ENCODE data around the gene RAB27A. TPM values are rescaled to one million over a fixed set of nuclear protein-coding genes. Genes with fewer than 3 reads are reported as not detected.

The RAB27A gene
- 10 to 100 TPM; 54.3 to 67.5 TPM for total RNA-seq
- 10 to 100 TPM; 20.5 to 34.7 TPM for polyA plus RNA-seq
- long read RNA-seq, donor 1, transcript RAB27A-201 (7 exons, 3,446 nt) = major isoform, 41 of 61 reads
- long read RNA-seq, donor 1, partial matches to known transcripts = 3 of 61 reads
- long read RNA-seq, donor 1, other reads (novel, unspliced or antisense) = 15 of 61 reads
- long read RNA-seq, donor 2, transcript RAB27A-201 (7 exons, 3,446 nt) = major isoform, 8 of 20 reads
- long read RNA-seq, donor 2, partial matches to known transcripts = 0 of 20 reads
- long read RNA-seq, donor 2, other reads (novel, unspliced or antisense) = 12 of 20 reads

DNA sequence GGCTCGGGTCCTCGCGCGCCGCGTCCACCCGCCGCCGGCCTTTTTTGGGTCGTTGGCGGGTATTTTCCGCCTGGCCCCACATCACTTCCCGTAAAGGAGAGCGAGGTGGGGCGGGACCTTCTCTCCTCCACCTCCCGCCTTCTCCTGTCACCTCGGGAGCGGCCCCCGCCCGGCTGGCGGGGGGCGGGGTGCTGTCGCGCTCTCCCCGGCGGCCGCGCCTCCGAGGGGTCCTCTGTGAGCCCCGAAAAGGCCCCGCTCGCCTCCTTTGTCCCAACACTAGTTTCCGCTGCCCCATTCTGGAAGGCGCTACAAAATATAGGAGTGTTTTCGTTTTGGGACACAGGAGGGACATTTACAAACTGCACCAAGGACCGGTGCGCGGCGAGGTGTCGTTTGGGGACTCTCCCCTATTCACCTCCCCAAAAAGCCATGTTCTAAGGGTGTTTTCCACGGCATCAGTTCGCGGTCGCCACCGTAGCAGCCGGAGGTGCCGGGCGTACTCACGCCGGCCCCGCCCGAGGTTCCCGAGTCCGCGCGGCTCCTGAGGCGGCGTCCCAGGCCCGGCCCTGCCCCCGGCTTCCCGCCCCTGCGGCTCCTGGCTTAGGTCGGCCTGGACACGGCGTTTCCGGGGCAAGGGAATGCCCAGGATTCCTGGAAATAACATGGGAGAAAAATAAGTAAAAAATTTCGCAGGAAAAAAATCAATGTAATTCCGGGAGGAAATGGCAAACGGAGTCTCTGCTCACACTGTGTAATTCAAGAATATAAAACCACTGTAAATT is at the start of gene RAB27A:
TSS of gene RAB27A (minus strand) at position 68 of the 782 bp plus-strand sequence. CDS start 54,879 bp downstream, outside the sequence.
- Histone ChIP-seq H3K4me3 (ENCODE audit: low read length in 2 of 2) (peak within 1 kb of the TSS; percentile 70 to 71), H3K27ac (ENCODE audit: low read depth in 1 of 2, low read length in 2 of 2) (peak within 1 kb of the TSS; percentile 71 to 82), H3K36me3 (ENCODE audit: control insufficient read depth in 1 of 2, insufficient read depth in 2 of 2, low read length in 1 of 2) (no peaks in the 10 kb centered on the region), H3K9me3 (ENCODE audit: control insufficient read depth, low read length) (no peaks in the 10 kb centered on the region), H3K4me1 (ENCODE audit: control insufficient read depth in 1 of 2, insufficient read depth in 2 of 2, low read length in 2 of 2) (no peaks in the 10 kb centered on the region), H3K27me3 (ENCODE audit: control insufficient read depth in 1 of 2, insufficient read depth in 2 of 2, low read length in 1 of 2) (no peaks in the 10 kb centered on the region)
- peak; percentile 84 to 92 for DNase-seq
- ATAC-seq (ENCODE audit: low FRiP score) = peak; percentile 92
- intact Hi-C loops (cut with DNase I) = loop anchor here (1.0 to 10.0 kb wide), 6 partner anchors 69 to 1315 kb away; partner anchors contain the start of gene UNC13C (in 1 of the 2)
- 0% methylated on average over 68 to 69 of the region's 69 CpGs for WGBS, 2 donors

DNA sequence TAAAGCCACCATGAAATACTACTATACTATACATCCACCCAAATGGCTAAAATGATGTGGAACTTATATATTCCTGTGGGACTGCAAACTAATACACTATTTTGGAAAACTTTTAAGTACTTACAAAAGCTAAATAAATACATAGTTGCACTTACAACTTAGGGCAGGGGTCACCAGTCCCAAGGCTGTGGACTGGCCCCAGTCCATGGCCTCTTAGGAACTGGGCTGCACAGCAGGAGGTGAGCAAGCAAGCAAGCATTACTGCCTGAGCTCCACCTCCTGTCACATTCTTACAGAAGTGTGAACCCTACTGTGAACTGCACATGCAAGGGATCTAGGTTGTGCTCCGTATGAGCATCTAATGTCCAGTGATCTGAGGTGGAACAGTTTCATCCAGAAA is 47.5 kb upstream of the RAB27A start:
- DNase-seq = no peak
- H3K36me3 ChIP-seq (ENCODE audit: control insufficient read depth in 1 of 2, insufficient read depth in 2 of 2, low read length in 1 of 2) = peaks cover 0 to 2% of the 10 kb centered on the region in 2 donors
- no peak for ATAC-seq (ENCODE audit: low FRiP score)
- no peaks in the 10 kb centered on the region for H3K27me3 ChIP-seq (ENCODE audit: control insufficient read depth in 1 of 2, insufficient read depth in 2 of 2, low read length in 1 of 2)
- intact Hi-C loops (cut with DNase I) = no loop called here
- 96 to 100% methylated on average over 1 of the region's 1 CpG for WGBS, 2 donors
- H3K27ac ChIP-seq (ENCODE audit: low read depth in 1 of 2, low read length in 2 of 2) = no peak overlapping the region
- no peaks in the 10 kb centered on the region for H3K9me3 ChIP-seq (ENCODE audit: control insufficient read depth, low read length)
- H3K4me3 ChIP-seq (ENCODE audit: low read length in 2 of 2) = no peak overlapping the region
- no peaks in the 10 kb centered on the region for H3K4me1 ChIP-seq (ENCODE audit: control insufficient read depth in 1 of 2, insufficient read depth in 2 of 2, low read length in 2 of 2)

DNA sequence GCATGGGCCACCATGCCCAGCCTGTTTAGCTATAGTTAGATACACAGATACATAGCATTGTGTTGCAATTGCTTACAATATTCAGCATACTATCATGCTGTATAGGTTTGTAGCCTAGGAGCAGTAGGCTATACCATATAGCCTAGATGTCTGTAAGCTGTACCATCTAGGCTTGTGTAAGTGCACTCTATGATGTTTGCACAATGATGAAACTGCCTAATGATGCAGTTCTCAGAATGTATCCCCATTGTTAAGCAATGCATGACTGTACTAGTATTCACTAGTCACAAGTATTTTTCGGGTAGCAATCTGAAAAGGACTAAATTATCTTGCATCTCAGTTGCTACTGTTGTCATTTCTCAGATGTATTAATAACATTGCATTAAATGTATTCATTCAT is 45.4 kb upstream of the RAB27A start:
- Histone ChIP-seq H3K4me1 (ENCODE audit: control insufficient read depth in 1 of 2, insufficient read depth in 2 of 2, low read length in 2 of 2) (no peaks in the 10 kb centered on the region), H3K9me3 (ENCODE audit: control insufficient read depth, low read length) (no peaks in the 10 kb centered on the region), H3K27ac (ENCODE audit: low read depth in 1 of 2, low read length in 2 of 2) (no peak overlapping the region), H3K27me3 (ENCODE audit: control insufficient read depth in 1 of 2, insufficient read depth in 2 of 2, low read length in 1 of 2) (no peaks in the 10 kb centered on the region), H3K36me3 (ENCODE audit: control insufficient read depth in 1 of 2, insufficient read depth in 2 of 2, low read length in 1 of 2) (peaks cover 0 to 2% of the 10 kb centered on the region in 2 donors), H3K4me3 (ENCODE audit: low read length in 2 of 2) (no peak overlapping the region)
- ATAC-seq (ENCODE audit: low FRiP score) (no peak), DNase-seq (no peak)
- intact Hi-C loops (cut with DNase I) = no loop called here
- WGBS, 2 donors = 98 to 100% methylated on average over 1 of the region's 1 CpG

DNA sequence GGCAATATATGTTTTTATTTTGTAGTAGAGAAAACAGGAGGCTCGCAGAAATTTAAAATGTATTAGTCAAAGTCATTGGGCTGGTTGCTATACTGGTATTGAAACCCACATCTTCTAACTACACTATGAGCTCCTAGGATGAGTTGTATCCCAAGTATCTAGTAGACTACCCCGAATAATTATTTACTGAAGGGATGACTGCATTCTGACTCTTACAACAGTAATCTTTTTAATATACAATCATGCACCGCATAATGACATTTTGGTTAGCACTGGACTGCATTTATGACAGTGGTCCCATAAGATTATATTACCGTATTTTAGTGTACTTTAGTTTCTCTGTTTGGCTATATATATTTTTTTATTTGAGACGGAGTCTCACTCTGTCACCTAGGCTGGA is 44.8 kb upstream of the RAB27A start:
- Histone ChIP-seq H3K9me3 (ENCODE audit: control insufficient read depth, low read length) (no peaks in the 10 kb centered on the region), H3K36me3 (ENCODE audit: control insufficient read depth in 1 of 2, insufficient read depth in 2 of 2, low read length in 1 of 2) (peaks cover 0 to 2% of the 10 kb centered on the region in 2 donors), H3K4me3 (ENCODE audit: low read length in 2 of 2) (no peak overlapping the region), H3K27ac (ENCODE audit: low read depth in 1 of 2, low read length in 2 of 2) (no peak overlapping the region), H3K4me1 (ENCODE audit: control insufficient read depth in 1 of 2, insufficient read depth in 2 of 2, low read length in 2 of 2) (no peaks in the 10 kb centered on the region), H3K27me3 (ENCODE audit: control insufficient read depth in 1 of 2, insufficient read depth in 2 of 2, low read length in 1 of 2) (no peaks in the 10 kb centered on the region)
- 88 to 95% methylated on average over 5 of the region's 5 CpGs for WGBS, 2 donors
- intact Hi-C loops (cut with DNase I) = no loop called here
- ATAC-seq (ENCODE audit: low FRiP score) (no peak), DNase-seq (no peak)

DNA sequence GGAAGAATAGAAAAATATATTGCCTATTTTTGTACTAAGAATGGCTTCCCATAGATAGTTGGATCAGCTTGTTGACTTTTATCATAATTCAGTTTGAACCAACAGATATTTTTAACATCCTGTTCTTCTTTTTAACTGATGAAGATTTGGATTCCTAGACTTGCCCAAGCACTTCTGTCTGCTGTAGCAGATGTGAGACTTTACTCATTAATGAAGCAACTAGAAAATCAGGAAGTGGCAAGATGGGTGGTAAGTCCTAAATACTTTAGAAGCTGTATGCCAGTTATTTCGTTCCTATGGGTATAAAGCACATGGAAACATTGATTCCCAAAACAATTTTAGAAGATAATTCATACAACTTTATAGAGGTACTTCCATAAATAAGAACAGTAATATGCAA is 37.8 kb upstream of the RAB27A start:
- no peaks in the 10 kb centered on the region for H3K9me3 ChIP-seq (ENCODE audit: control insufficient read depth, low read length)
- no peaks in the 10 kb centered on the region for H3K36me3 ChIP-seq (ENCODE audit: control insufficient read depth in 1 of 2, insufficient read depth in 2 of 2, low read length in 1 of 2)
- no peak overlapping the region for H3K4me3 ChIP-seq (ENCODE audit: low read length in 2 of 2)
- ATAC-seq (ENCODE audit: low FRiP score) (no peak), DNase-seq (no peak)
- no peak overlapping the region for H3K27ac ChIP-seq (ENCODE audit: low read depth in 1 of 2, low read length in 2 of 2)
- 86 to 89% methylated on average over 1 of the region's 1 CpG for whole genome bisulfite sequencing, 2 donors
- intact Hi-C loops (cut with DNase I) = no loop called here
- no peaks in the 10 kb centered on the region for H3K27me3 ChIP-seq (ENCODE audit: control insufficient read depth in 1 of 2, insufficient read depth in 2 of 2, low read length in 1 of 2)
- no peaks in the 10 kb centered on the region for H3K4me1 ChIP-seq (ENCODE audit: control insufficient read depth in 1 of 2, insufficient read depth in 2 of 2, low read length in 2 of 2)

DNA sequence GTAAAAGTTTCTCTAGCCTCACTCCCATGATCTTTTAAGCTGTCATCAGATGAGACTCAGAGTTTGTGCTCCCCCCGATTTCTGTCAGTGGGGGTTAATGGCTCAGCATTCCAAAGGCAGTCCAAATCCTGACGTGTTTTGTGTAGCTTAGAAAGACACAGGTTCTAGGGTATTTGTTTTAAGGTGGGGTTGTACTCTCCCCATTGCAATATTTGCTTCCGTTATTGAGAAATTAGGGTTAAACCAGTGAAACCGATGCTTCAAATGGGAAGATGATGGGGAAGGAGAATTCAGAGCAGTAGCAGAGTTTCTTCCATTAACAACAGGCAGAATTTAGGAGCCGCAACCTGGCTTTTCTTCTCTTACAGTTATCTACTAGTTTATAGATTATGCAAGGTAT is 32.9 kb upstream of the RAB27A start:
- Histone ChIP-seq H3K27me3 (ENCODE audit: control insufficient read depth in 1 of 2, insufficient read depth in 2 of 2, low read length in 1 of 2) (no peaks in the 10 kb centered on the region), H3K4me3 (ENCODE audit: low read length in 2 of 2) (no peak overlapping the region), H3K9me3 (ENCODE audit: control insufficient read depth, low read length) (no peaks in the 10 kb centered on the region), H3K36me3 (ENCODE audit: control insufficient read depth in 1 of 2, insufficient read depth in 2 of 2, low read length in 1 of 2) (no peaks in the 10 kb centered on the region), H3K4me1 (ENCODE audit: control insufficient read depth in 1 of 2, insufficient read depth in 2 of 2, low read length in 2 of 2) (peaks cover 2% of the 10 kb centered on the region in 2 donors), H3K27ac (ENCODE audit: low read depth in 1 of 2, low read length in 2 of 2) (no peak overlapping the region)
- intact Hi-C loops (cut with DNase I) = no loop called here
- ATAC-seq (ENCODE audit: low FRiP score) = no peak
- no peak for DNase-seq
- WGBS, 2 donors = 82 to 83% methylated on average over 5 of the region's 5 CpGs

DNA sequence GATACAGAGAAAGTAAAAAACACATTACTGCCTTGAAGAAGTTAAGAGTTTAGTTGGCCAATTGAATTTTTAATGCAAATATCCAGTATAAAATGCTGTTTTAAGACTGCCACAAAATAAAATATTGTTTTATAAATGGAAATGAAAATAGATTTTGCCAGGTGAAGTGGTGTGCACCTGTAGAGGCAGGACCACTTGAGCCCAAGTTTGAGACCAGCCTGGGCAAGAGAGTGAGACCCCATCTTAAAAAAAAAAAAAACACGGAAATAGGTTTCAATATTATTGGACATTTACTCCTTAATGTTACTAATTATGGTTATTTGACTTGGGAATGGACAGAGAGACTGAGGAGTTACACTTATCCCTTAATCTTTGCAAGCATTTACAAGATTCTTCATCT is 31.4 kb upstream of the RAB27A start:
- Histone ChIP-seq H3K9me3 (ENCODE audit: control insufficient read depth, low read length) (no peaks in the 10 kb centered on the region), H3K27me3 (ENCODE audit: control insufficient read depth in 1 of 2, insufficient read depth in 2 of 2, low read length in 1 of 2) (no peaks in the 10 kb centered on the region), H3K4me3 (ENCODE audit: low read length in 2 of 2) (no peak overlapping the region), H3K36me3 (ENCODE audit: control insufficient read depth in 1 of 2, insufficient read depth in 2 of 2, low read length in 1 of 2) (no peaks in the 10 kb centered on the region), H3K27ac (ENCODE audit: low read depth in 1 of 2, low read length in 2 of 2) (no peak overlapping the region), H3K4me1 (ENCODE audit: control insufficient read depth in 1 of 2, insufficient read depth in 2 of 2, low read length in 2 of 2) (peaks cover 2 to 3% of the 10 kb centered on the region in 2 donors)
- no peak for ATAC-seq (ENCODE audit: low FRiP score)
- intact Hi-C loops (cut with DNase I) = no loop called here
- DNase-seq = no peak
- WGBS, 2 donors = 80 to 83% methylated on average over 1 of the region's 1 CpG

DNA sequence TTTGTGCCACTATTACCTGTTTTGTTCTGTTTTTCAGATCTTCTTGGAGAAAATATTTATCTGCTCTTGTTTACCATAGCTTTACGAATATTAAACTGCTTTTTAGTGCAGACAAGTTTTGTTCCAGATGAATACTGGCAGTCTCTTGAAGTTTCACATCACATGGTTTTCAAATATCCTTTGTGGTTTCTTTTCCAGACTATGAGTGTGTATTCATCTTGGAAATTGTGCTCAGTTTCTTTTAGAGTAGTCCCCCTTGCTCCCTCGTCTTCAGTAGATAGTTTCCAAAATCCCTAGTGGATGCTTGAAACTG is 30.6 kb upstream of the RAB27A start:
- peaks cover 2 to 3% of the 10 kb centered on the region in 2 donors for H3K4me1 ChIP-seq (ENCODE audit: control insufficient read depth in 1 of 2, insufficient read depth in 2 of 2, low read length in 2 of 2)
- H3K36me3 ChIP-seq (ENCODE audit: control insufficient read depth in 1 of 2, insufficient read depth in 2 of 2, low read length in 1 of 2) = no peaks in the 10 kb centered on the region
- H3K27ac ChIP-seq (ENCODE audit: low read depth in 1 of 2, low read length in 2 of 2) = peak overlapping the region in 1 of 2 donors; percentile 19
- ATAC-seq (ENCODE audit: low FRiP score) = no peak
- intact Hi-C loops (cut with DNase I) = no loop called here
- WGBS, 2 donors = 3 to 5% methylated on average over 2 of the region's 2 CpGs
- DNase-seq = no peak
- peak overlapping the region; percentile 3 to 18 for H3K4me3 ChIP-seq (ENCODE audit: low read length in 2 of 2)
- H3K9me3 ChIP-seq (ENCODE audit: control insufficient read depth, low read length) = no peaks in the 10 kb centered on the region
- no peaks in the 10 kb centered on the region for H3K27me3 ChIP-seq (ENCODE audit: control insufficient read depth in 1 of 2, insufficient read depth in 2 of 2, low read length in 1 of 2)

Measured in aorta (tissue), 5 donors.